HCT116 (cell line): Measurements from ENCODE around the gene FBXO47.

ENCODE experiments used
- CBX3 ChIP-seq: IDR thresholded peaks from 2 replicates; pipeline ENCODE4 v1.6.1; 2012; ENCODE audit warnings: low read depth
- EZH2 ChIP-seq: fragments of 200-600 bp; sonication (generic); IDR thresholded peaks from 2 replicates; pipeline ENCODE4 v1.6.1; 2017; ENCODE audit warnings: antibody characterized with exemption, mixed run types
- POLR2AphosphoS5 ChIP-seq: IDR thresholded peaks from 2 replicates; pipeline ENCODE4 v1.6.1; 2011; ENCODE audit warnings: mild to moderate bottlenecking, low read depth, low read length, moderate library complexity
- SP1 ChIP-seq: IDR thresholded peaks from 2 replicates; pipeline ENCODE4 v1.6.1; 2012; ENCODE audit warnings: low read depth

DNA sequence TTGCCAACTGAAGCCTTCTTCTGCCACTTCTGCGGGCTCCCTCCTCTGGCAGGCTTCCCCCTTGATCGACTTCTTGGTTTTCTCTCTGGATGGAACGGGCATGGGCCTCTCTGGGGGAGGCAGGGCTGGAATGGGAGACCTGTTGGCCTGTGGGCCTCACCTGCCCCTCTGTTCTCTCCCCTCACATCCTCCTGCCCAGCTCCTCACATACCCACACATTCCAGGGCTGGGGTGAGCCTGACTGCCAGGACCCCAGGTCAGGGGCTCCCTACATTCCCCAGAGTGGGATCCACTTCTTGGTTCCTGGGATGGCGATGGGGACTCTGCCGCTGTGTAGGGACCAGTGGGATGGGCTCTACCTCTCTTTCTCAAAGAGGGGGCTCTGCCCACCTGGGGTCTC lies 48.3 kb downstream of the FBXO47 start:
- no peak for TF ChIP-seq SP1
- no peak for TF ChIP-seq POLR2AphosphoS5
- TF ChIP-seq CBX3 = no peak
- TF ChIP-seq EZH2 = no peak
